ENCODE data around the gene ATP2B2.

Gene ATP2B2

DNA sequence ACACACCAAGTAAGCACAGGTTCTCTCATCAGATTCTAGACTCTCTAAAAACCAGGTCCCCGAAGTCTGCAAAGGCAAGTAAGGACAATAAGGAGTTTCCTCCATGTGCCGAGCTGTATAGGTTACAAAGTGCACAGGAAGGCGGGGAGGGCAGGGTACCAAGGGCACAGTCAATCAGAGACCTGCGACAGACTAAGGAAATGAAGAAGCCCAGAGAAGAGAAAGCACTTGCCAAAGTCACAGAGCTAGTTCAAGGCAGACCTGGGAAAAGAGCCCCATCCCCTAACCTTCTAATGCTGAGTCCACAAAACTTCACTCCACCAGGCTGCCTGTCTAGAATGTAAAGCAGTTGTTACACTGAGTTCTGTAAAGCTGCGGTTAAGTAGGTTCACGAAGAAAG is 186.1 kb downstream of the ATP2B2 start (continued):
- TF ChIP-seq, protein P1, sequence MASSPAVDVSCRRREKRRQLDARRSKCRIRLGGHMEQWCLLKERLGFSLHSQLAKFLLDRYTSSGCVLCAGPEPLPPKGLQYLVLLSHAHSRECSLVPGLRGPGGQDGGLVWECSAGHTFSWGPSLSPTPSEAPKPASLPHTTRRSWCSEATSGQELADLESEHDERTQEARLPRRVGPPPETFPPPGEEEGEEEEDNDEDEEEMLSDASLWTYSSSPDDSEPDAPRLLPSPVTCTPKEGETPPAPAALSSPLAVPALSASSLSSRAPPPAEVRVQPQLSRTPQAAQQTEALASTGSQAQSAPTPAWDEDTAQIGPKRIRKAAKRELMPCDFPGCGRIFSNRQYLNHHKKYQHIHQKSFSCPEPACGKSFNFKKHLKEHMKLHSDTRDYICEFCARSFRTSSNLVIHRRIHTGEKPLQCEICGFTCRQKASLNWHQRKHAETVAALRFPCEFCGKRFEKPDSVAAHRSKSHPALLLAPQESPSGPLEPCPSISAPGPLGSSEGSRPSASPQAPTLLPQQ (tag by site-specific recombination; IDR thresholded peaks at IDR 0.05) = no peak
- TF ChIP-seq ZNF274 (IDR thresholded peaks at IDR 0.05; ENCODE audit: low read length) = no peak
- TF ChIP-seq ZNF274 (tag by site-specific recombination; IDR thresholded peaks at IDR 0.05; ENCODE audit: borderline replicate concordance) = no peak
- no peak for TF ChIP-seq MEIS1 (CRISPR knock-in tag; IDR thresholded peaks at IDR 0.05; ENCODE audit: borderline replicate concordance)
- no peak for TF ChIP-seq ZNF391 (tag by site-specific recombination; IDR thresholded peaks at IDR 0.05; ENCODE audit: borderline replicate concordance, low read depth)
- no peak for TF ChIP-seq ZNF132 (tag by site-specific recombination; IDR thresholded peaks at IDR 0.05; ENCODE audit: borderline replicate concordance)
- TF ChIP-seq, protein P2, sequence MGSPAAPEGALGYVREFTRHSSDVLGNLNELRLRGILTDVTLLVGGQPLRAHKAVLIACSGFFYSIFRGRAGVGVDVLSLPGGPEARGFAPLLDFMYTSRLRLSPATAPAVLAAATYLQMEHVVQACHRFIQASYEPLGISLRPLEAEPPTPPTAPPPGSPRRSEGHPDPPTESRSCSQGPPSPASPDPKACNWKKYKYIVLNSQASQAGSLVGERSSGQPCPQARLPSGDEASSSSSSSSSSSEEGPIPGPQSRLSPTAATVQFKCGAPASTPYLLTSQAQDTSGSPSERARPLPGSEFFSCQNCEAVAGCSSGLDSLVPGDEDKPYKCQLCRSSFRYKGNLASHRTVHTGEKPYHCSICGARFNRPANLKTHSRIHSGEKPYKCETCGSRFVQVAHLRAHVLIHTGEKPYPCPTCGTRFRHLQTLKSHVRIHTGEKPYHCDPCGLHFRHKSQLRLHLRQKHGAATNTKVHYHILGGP (tag by site-specific recombination; IDR thresholded peaks at IDR 0.05) = no peak
- TF ChIP-seq EGR2 (tag by site-specific recombination; IDR thresholded peaks at IDR 0.05; ENCODE audit: low read depth) = no peak
- TF ChIP-seq ZNF776 (tag by site-specific recombination; IDR thresholded peaks at IDR 0.05; ENCODE audit: borderline replicate concordance) = no peak
- no peak for TF ChIP-seq SP7 (tag by site-specific recombination; IDR thresholded peaks at IDR 0.05)
- no peak for TF ChIP-seq FEZF1 (tag by site-specific recombination; IDR thresholded peaks at IDR 0.05)
- TF ChIP-seq, protein P3, sequence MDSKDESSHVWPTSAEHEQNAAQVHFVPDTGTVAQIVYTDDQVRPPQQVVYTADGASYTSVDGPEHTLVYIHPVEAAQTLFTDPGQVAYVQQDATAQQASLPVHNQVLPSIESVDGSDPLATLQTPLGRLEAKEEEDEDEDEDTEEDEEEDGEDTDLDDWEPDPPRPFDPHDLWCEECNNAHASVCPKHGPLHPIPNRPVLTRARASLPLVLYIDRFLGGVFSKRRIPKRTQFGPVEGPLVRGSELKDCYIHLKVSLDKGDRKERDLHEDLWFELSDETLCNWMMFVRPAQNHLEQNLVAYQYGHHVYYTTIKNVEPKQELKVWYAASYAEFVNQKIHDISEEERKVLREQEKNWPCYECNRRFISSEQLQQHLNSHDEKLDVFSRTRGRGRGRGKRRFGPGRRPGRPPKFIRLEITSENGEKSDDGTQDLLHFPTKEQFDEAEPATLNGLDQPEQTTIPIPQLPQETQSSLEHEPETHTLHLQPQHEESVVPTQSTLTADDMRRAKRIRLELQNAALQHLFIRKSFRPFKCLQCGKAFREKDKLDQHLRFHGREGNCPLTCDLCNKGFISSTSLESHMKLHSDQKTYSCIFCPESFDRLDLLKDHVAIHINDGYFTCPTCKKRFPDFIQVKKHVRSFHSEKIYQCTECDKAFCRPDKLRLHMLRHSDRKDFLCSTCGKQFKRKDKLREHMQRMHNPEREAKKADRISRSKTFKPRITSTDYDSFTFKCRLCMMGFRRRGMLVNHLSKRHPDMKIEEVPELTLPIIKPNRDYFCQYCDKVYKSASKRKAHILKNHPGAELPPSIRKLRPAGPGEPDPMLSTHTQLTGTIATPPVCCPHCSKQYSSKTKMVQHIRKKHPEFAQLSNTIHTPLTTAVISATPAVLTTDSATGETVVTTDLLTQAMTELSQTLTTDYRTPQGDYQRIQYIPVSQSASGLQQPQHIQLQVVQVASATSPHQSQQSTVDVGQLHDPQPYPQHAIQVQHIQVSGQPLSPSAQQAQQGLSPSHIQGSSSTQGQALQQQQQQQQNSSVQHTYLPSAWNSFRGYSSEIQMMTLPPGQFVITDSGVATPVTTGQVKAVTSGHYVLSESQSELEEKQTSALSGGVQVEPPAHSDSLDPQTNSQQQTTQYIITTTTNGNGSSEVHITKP (tag by site-specific recombination; IDR thresholded peaks at IDR 0.05) = no peak
- TF ChIP-seq ZNF157 (tag by site-specific recombination; IDR thresholded peaks at IDR 0.05) = no peak
- no peak for TF ChIP-seq ZNF837 (tag by site-specific recombination; IDR thresholded peaks at IDR 0.05)

DNA sequence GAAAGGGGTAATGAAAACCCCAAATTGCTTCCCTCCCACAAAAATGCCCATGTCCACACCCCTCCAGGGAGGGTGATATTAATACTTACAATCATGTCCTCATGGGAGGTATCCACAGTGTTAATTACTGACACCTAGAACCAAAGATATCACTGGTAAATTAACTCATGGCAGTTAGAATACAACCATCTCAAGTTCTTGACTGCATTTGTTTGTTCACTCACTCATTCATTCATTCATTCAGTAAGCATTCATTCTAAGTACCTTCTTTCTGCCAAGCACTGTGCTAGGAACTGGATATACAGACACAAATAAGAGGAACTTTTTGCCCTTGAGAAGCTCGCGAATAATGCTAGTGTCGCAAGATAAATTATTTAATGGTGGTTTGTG is 187.4 kb downstream of the ATP2B2 start:
- Histone ChIP-seq H3K27ac (ENCODE audit: extremely low read depth, low read depth, low read length) (no peak overlapping the region), H3K9me3 (ENCODE audit: control insufficient read depth, insufficient read depth, low read depth, low read length) (no peaks in the 10 kb centered on the region), H3K4me1 (ENCODE audit: control insufficient read depth, insufficient read depth, low read length) (no peaks in the 10 kb centered on the region), H3K4me3 (ENCODE audit: low read depth, low read length) (no peak overlapping the region), H3K36me3 (ENCODE audit: control insufficient read depth in 2 of 2, insufficient read depth in 1 of 2, low read length in 2 of 2) (peaks cover 21 to 65% of the 10 kb centered on the region in 2 experiments)
- CTCF ChIA-PET = interaction anchor here (0.6 to 0.7 kb wide), 2 partner anchors 26 to 421 kb away, joined by 3 to 4 read pairs; no protein-coding TSS in a partner anchor
- POLR2A ChIA-PET = no interaction called here
- TF ChIP-seq ZNF366 (tag by site-specific recombination; conservative IDR thresholded peaks at IDR 0.05) = no peak
- TF ChIP-seq FEZF1 (tag by site-specific recombination; IDR thresholded peaks at IDR 0.05) = no peak
- TF ChIP-seq ZFP37 (tag by site-specific recombination; IDR thresholded peaks at IDR 0.05) = no peak
- TF ChIP-seq YY1 (tag by site-specific recombination; IDR thresholded peaks at IDR 0.05) = no peak
- TF ChIP-seq, protein P4, sequence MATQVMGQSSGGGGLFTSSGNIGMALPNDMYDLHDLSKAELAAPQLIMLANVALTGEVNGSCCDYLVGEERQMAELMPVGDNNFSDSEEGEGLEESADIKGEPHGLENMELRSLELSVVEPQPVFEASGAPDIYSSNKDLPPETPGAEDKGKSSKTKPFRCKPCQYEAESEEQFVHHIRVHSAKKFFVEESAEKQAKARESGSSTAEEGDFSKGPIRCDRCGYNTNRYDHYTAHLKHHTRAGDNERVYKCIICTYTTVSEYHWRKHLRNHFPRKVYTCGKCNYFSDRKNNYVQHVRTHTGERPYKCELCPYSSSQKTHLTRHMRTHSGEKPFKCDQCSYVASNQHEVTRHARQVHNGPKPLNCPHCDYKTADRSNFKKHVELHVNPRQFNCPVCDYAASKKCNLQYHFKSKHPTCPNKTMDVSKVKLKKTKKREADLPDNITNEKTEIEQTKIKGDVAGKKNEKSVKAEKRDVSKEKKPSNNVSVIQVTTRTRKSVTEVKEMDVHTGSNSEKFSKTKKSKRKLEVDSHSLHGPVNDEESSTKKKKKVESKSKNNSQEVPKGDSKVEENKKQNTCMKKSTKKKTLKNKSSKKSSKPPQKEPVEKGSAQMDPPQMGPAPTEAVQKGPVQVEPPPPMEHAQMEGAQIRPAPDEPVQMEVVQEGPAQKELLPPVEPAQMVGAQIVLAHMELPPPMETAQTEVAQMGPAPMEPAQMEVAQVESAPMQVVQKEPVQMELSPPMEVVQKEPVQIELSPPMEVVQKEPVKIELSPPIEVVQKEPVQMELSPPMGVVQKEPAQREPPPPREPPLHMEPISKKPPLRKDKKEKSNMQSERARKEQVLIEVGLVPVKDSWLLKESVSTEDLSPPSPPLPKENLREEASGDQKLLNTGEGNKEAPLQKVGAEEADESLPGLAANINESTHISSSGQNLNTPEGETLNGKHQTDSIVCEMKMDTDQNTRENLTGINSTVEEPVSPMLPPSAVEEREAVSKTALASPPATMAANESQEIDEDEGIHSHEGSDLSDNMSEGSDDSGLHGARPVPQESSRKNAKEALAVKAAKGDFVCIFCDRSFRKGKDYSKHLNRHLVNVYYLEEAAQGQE (tag by site-specific recombination; IDR thresholded peaks at IDR 0.05) = no peak
- TF ChIP-seq, protein P5, sequence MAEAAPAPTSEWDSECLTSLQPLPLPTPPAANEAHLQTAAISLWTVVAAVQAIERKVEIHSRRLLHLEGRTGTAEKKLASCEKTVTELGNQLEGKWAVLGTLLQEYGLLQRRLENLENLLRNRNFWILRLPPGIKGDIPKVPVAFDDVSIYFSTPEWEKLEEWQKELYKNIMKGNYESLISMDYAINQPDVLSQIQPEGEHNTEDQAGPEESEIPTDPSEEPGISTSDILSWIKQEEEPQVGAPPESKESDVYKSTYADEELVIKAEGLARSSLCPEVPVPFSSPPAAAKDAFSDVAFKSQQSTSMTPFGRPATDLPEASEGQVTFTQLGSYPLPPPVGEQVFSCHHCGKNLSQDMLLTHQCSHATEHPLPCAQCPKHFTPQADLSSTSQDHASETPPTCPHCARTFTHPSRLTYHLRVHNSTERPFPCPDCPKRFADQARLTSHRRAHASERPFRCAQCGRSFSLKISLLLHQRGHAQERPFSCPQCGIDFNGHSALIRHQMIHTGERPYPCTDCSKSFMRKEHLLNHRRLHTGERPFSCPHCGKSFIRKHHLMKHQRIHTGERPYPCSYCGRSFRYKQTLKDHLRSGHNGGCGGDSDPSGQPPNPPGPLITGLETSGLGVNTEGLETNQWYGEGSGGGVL (tag by site-specific recombination; IDR thresholded peaks at IDR 0.05) = no peak
- TF ChIP-seq ZNF558 (tag by site-specific recombination; IDR thresholded peaks at IDR 0.05) = no peak
- no peak for TF ChIP-seq ZNF548 (tag by site-specific recombination; IDR thresholded peaks at IDR 0.05)
- TF ChIP-seq ZNF530 (tag by site-specific recombination; IDR thresholded peaks at IDR 0.05; ENCODE audit: low read depth) = no peak
- TF ChIP-seq, protein P6, sequence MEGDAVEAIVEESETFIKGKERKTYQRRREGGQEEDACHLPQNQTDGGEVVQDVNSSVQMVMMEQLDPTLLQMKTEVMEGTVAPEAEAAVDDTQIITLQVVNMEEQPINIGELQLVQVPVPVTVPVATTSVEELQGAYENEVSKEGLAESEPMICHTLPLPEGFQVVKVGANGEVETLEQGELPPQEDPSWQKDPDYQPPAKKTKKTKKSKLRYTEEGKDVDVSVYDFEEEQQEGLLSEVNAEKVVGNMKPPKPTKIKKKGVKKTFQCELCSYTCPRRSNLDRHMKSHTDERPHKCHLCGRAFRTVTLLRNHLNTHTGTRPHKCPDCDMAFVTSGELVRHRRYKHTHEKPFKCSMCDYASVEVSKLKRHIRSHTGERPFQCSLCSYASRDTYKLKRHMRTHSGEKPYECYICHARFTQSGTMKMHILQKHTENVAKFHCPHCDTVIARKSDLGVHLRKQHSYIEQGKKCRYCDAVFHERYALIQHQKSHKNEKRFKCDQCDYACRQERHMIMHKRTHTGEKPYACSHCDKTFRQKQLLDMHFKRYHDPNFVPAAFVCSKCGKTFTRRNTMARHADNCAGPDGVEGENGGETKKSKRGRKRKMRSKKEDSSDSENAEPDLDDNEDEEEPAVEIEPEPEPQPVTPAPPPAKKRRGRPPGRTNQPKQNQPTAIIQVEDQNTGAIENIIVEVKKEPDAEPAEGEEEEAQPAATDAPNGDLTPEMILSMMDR (tag by site-specific recombination; IDR thresholded peaks at IDR 0.05) = no peak
- TF ChIP-seq ZNF112 (tag by site-specific recombination; IDR thresholded peaks at IDR 0.05) = no peak
